ENCODE results near the gene IPMK. TPM values are rescaled to one million over a fixed set of nuclear protein-coding genes. Genes with fewer than 3 reads are reported as not detected.
A peak's percentile ranks its signal among the peaks of the same experiment; 100 is the strongest.

Gene IPMK
- total and polyA plus RNA-seq, 12 donors, result 0.93 to 5.0 (median 2.6) TPM

- no peaks in the 10 kb centered on the region for H3K9me3 ChIP-seq
- intact Hi-C loops (cut with DNase I), result no loop called here
- no peak for TF ChIP-seq CTCF (IDR thresholded peaks at IDR 0.05)
- peak in 2 of 8 donors; percentile 63 to 66 for ATAC-seq
- H3K4me1 ChIP-seq, result peaks cover 0 to 30% (median 19%) of the 10 kb centered on the region in 9 donors
- DNase-seq, result no peak
- no peaks in the 10 kb centered on the region for H3K27me3 ChIP-seq
- H3K27ac ChIP-seq, result peak overlapping the region in 3 of 10 donors; percentile 10 to 17 (median 16)
- no peak overlapping the region for H3K4me3 ChIP-seq
- H3K36me3 ChIP-seq, result peaks cover 0 to 34% (median 16%) of the 10 kb centered on the region in 9 donors
Measured at GRCh38 chr10:58275908-58276307, 8.2 kb upstream of the IPMK start.

DNA sequence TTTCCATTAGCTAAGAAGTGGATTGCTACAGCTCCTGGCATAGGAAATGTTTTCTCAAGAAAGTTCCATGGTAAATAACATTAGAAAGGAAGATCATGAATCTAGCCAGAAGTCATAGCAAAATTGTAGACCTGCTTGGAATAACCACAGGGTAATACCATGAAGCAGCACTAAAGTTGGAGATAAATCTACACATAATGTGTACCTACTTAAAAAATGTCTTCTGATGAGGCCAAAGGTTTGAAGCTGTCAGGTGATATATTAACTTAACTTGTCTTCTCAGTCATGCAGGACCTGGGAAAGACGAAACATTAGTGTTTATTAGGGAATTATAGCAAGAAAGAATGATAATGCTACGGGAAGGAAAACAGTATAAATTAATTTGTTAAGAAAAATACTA lies 7.6 kb upstream of the IPMK start:
- DNase-seq (no peak), ATAC-seq (no peak)
- H3K4me1 ChIP-seq, result peaks cover 0 to 36% (median 25%) of the 10 kb centered on the region in 9 donors
- H3K36me3 ChIP-seq, result peaks cover 0 to 33% (median 15%) of the 10 kb centered on the region in 9 donors
- H3K4me3 ChIP-seq, result no peak overlapping the region
- 90 to 91% methylated on average over 2 of the region's 2 CpGs for WGBS, 2 donors
- no peaks in the 10 kb centered on the region for H3K27me3 ChIP-seq
- intact Hi-C loops (cut with DNase I), result no loop called here
- no peaks in the 10 kb centered on the region for H3K9me3 ChIP-seq
- no peak for TF ChIP-seq CTCF (IDR thresholded peaks at IDR 0.05)
- H3K27ac ChIP-seq, result peak overlapping the region in 2 of 10 donors; percentile 16 to 17

DNA sequence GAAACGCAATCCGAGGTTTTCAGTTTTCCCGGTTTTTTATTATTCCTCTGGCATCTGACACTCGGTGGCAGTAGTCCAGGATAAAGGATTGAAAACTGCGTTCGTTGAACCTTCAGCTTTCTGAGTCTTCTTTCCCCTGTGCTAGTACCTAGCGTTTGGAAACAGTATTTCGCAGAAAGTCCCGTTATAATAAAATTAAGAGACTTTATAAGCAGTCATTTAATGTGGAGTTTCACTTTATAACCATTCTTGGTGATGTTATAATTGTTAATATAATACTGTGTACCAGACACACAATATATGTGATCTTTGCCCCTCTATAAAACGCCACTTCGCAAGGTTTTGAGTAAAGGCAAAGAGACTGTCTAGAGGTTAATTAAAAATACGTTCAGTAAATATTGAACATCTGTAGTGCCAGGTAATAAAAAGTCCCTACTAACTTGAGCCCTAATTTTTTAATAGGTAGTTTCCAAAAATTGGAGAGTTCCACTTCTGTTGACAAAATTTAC lies 2.1 kb upstream of the IPMK start:
- Histone ChIP-seq H3K27me3 (no peaks in the 10 kb centered on the region), H3K9me3 (no peaks in the 10 kb centered on the region), H3K36me3 (no peaks in the 10 kb centered on the region), H3K4me1 (peaks cover 0 to 40% (median 28%) of the 10 kb centered on the region in 9 donors), H3K4me3 (peak overlapping the region; percentile 72 to 87 (median 82)), H3K27ac (peak overlapping the region; percentile 52 to 97 (median 94))
- intact Hi-C loops (cut with DNase I), result no loop called here
- 10 to 12% methylated on average over 12 of the region's 12 CpGs for WGBS, 2 donors
- ATAC-seq (no peak), DNase-seq (no peak)
- TF ChIP-seq CTCF (IDR thresholded peaks at IDR 0.05), result no peak

DNA sequence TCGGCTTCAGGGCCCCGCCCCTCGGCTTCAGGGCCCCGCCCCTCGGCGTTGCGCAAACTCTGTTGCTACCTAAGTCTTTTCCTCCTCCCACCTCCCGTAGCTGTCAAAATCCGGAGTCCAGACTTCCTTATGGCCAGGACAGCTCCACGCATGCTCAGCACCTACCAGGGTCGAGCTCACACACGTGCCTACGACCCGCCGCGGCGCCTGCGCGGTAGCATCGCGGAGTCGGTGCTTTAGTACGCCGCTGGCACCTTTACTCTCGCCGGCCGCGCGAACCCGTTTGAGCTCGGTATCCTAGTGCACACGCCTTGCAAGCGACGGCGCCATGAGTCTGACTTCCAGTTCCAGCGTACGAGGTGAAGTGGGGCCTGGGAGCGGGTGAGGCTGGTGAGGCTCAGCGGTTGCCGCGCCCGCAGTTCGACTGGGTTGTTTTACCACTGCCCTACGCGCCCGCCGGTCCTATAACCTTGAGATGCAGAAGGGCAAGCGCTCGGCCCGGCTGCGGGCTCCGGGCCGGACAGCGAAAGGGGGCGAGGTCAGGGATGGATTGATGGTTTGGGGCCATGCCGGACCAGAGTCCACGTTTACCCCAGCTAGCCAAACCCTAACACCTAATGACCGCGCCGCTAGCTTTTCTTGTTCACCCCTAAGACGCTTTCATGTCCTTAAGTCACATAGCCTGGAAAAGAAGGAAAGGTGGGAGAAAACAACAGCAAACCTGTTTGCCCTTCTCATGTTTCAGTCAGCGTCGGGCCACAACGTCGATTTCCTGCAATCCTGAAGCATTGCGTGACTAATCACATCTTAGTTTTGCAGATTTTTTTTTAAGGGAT lies 1.5 kb upstream of the IPMK start, which contains the start of gene CISD1:
Gene CISD1, plus strand, starts transcription at position 217 of the 836 bp plus-strand sequence. Its CDS starts 112 bp downstream, at position 329.
- DNase-seq (peak; percentile 95 to 97), ATAC-seq (peak; percentile 90 to 96 (median 95))
- Histone ChIP-seq H3K9me3 (no peaks in the 10 kb centered on the region), H3K27me3 (no peaks in the 10 kb centered on the region), H3K36me3 (no peaks in the 10 kb centered on the region), H3K27ac (peak within 1 kb of the TSS; percentile 65 to 97 (median 94)), H3K4me3 (peak within 1 kb of the TSS; percentile 72 to 87 (median 82)), H3K4me1 (peaks cover 0 to 42% (median 33%) of the 10 kb centered on the region in 9 donors)
- 0 to 1% methylated on average over 66 of the region's 66 CpGs for WGBS, 2 donors
- no peak for TF ChIP-seq CTCF (IDR thresholded peaks at IDR 0.05)
- intact Hi-C loops (cut with DNase I), result no loop called here
